22Rv1 (cell line): Measurements from ENCODE around the gene TOP2B.

Experiments used
- CTCF ChIP-seq: fragments of 450-650 bp; IDR thresholded peaks from 2 replicates; pipeline ENCODE4 v1.5.1; 2017; ENCODE audit warnings: mild to moderate bottlenecking
- ZFX ChIP-seq: fragments of 450-650 bp; IDR thresholded peaks from 2 replicates; pipeline ENCODE4 v1.6.1; 2017; ENCODE audit warnings: antibody characterized with exemption, borderline replicate concordance

GRCh38 chr3:25689226-25689625, 24.5 kb upstream of the TOP2B start:
- TF ChIP-seq CTCF (no peak), ZFX (no peak)
